NB4 (cell line): ENCODE data around the gene ANKS1A.

ENCODE experiments used
- DNase-seq: peaks from one replicate; pipeline ENCODE4 v3.0.0; 2010; ENCODE audit warnings: low read depth
- H3K4me3 ChIP-seq: one replicate; pipeline ENCODE4 v1.5.1; 2011; ENCODE audit warnings: mild to moderate bottlenecking, low read depth, low read length, moderate library complexity
- MYC ChIP-seq: IDR thresholded peaks from 2 replicates; pipeline ENCODE4 v1.6.1; 2011; ENCODE audit warnings: low read depth, low read length
- POLR2A ChIP-seq: IDR thresholded peaks from 2 replicates; pipeline ENCODE4 v1.6.1; 2011; ENCODE audit warnings: mild to moderate bottlenecking; ENCODE audit not compliant: insufficient read length; ENCODE audit errors: extremely low read depth
- TF ChIP-seq, protein P1 (sequence below): IDR thresholded peaks from 2 replicates; pipeline ENCODE4 v1.6.1; 2011; ENCODE audit warnings: low read depth, low read length
- TF ChIP-seq, protein P2 (sequence below): IDR thresholded peaks from one replicate; pipeline ENCODE4 v1.5.1; 2012; ENCODE audit warnings: low read depth, low read length

Gene ANKS1A

GRCh38 chr6:34900321-34901031, 11.4 kb downstream of the ANKS1A start:
- DNase-seq, result no peak
- TF ChIP-seq, protein P1, sequence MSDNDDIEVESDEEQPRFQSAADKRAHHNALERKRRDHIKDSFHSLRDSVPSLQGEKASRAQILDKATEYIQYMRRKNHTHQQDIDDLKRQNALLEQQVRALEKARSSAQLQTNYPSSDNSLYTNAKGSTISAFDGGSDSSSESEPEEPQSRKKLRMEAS, result no peak
- no peak for TF ChIP-seq POLR2A
- TF ChIP-seq, protein P2, sequence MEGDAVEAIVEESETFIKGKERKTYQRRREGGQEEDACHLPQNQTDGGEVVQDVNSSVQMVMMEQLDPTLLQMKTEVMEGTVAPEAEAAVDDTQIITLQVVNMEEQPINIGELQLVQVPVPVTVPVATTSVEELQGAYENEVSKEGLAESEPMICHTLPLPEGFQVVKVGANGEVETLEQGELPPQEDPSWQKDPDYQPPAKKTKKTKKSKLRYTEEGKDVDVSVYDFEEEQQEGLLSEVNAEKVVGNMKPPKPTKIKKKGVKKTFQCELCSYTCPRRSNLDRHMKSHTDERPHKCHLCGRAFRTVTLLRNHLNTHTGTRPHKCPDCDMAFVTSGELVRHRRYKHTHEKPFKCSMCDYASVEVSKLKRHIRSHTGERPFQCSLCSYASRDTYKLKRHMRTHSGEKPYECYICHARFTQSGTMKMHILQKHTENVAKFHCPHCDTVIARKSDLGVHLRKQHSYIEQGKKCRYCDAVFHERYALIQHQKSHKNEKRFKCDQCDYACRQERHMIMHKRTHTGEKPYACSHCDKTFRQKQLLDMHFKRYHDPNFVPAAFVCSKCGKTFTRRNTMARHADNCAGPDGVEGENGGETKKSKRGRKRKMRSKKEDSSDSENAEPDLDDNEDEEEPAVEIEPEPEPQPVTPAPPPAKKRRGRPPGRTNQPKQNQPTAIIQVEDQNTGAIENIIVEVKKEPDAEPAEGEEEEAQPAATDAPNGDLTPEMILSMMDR, result no peak
- H3K4me3 ChIP-seq, result no peak overlapping the region

DNA sequence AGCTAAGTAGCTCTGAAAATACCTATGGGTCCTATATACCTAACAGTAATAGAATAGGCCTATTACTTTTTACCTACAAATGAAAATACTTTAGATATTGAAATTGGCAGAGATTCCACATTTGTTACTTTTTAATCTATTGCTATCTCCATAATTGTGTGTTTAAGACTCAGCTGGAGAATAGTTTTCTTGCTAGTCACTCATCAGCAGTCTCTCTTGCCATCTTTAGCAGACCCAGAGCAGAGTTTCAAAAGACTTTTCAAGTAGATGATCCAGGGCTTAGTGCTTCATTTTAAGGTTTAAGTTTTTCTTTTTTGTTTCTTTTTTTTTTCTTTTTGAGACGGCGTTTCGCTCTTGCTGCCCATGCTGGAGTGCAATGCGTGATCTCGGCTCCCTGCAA, 12.9 kb downstream of the ANKS1A start:
- DNase-seq, result no peak
- TF ChIP-seq, protein P1, result no peak
- TF ChIP-seq POLR2A (no peak), MYC (no peak)
- TF ChIP-seq, protein P2, result no peak
- no peak overlapping the region for H3K4me3 ChIP-seq

GRCh38 chr6:34904990-34905613, 16.0 kb downstream of the ANKS1A start:
- TF ChIP-seq, protein P1, result no peak
- no peak for TF ChIP-seq POLR2A
- no peak for TF ChIP-seq MYC
- TF ChIP-seq, protein P2, result no peak

GRCh38 chr6:34906826-34907225, 17.8 kb downstream of the ANKS1A start:
- TF ChIP-seq, protein P1, result no peak
- TF ChIP-seq, protein P2, result no peak
- TF ChIP-seq MYC (no peak), POLR2A (no peak)
- H3K4me3 ChIP-seq, result no peak overlapping the region
- DNase-seq, result no peak

More at GRCh38 chr6:34904990-34905613, 16.0 kb downstream of the ANKS1A start:
- no peak for DNase-seq
- no peak overlapping the region for H3K4me3 ChIP-seq

DNA sequence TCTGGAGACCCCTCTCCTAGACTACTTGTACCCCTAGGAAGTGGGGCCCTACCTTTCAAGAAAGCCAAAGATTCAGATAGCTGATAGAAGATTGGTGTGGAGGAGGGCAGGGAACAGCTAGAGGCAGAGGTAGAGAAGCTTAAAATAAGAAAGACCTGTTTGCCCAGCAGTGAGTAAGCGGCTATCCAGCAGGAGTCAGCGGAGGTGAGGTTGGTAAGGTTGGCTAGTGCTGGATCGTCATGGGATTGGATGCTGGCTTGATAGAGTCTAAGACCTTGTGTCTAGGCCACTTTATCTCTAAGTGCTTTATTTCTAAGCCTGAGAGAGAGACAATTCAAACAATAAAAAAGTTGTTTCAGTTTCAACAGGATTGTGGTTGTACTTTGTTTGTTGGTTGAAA, 19.1 kb downstream of the ANKS1A start:
- H3K4me3 ChIP-seq, result no peak overlapping the region
- DNase-seq, result no peak
- TF ChIP-seq, protein P2, result no peak
- TF ChIP-seq MYC (no peak), POLR2A (no peak)
- TF ChIP-seq, protein P1, result no peak
